Mucosa of stomach (tissue), 1 donor: ENCODE results near the gene CILP.

ENCODE experiments used
- H3K27me3 ChIP-seq: one replicate; pipeline ENCODE4 v1.7.0; 2013; ENCODE audit warnings: mild to moderate bottlenecking, low read length; ENCODE audit not compliant: control insufficient read depth, insufficient read depth
- H3K36me3 ChIP-seq: one replicate; pipeline ENCODE4 v1.7.0; 2013; ENCODE audit warnings: low read length; ENCODE audit not compliant: control insufficient read depth, insufficient read depth
- H3K4me1 ChIP-seq: one replicate; pipeline ENCODE4 v1.7.0; 2013; ENCODE audit warnings: mild to moderate bottlenecking, low read length; ENCODE audit not compliant: control insufficient read depth, insufficient read depth
- H3K4me3 ChIP-seq: one replicate; pipeline ENCODE4 v1.7.0; 2013; ENCODE audit warnings: low read length
- H3K9ac ChIP-seq: one replicate; pipeline ENCODE4 v1.7.0; 2013; ENCODE audit warnings: mild to moderate bottlenecking, low read length, moderate library complexity
- H3K9me3 ChIP-seq: one replicate; pipeline ENCODE4 v1.7.0; 2013; ENCODE audit warnings: mild to moderate bottlenecking, low read length, moderate library complexity; ENCODE audit not compliant: control insufficient read depth
- donor health status: Pancreatic carcinoma.

The CILP gene, protein sequence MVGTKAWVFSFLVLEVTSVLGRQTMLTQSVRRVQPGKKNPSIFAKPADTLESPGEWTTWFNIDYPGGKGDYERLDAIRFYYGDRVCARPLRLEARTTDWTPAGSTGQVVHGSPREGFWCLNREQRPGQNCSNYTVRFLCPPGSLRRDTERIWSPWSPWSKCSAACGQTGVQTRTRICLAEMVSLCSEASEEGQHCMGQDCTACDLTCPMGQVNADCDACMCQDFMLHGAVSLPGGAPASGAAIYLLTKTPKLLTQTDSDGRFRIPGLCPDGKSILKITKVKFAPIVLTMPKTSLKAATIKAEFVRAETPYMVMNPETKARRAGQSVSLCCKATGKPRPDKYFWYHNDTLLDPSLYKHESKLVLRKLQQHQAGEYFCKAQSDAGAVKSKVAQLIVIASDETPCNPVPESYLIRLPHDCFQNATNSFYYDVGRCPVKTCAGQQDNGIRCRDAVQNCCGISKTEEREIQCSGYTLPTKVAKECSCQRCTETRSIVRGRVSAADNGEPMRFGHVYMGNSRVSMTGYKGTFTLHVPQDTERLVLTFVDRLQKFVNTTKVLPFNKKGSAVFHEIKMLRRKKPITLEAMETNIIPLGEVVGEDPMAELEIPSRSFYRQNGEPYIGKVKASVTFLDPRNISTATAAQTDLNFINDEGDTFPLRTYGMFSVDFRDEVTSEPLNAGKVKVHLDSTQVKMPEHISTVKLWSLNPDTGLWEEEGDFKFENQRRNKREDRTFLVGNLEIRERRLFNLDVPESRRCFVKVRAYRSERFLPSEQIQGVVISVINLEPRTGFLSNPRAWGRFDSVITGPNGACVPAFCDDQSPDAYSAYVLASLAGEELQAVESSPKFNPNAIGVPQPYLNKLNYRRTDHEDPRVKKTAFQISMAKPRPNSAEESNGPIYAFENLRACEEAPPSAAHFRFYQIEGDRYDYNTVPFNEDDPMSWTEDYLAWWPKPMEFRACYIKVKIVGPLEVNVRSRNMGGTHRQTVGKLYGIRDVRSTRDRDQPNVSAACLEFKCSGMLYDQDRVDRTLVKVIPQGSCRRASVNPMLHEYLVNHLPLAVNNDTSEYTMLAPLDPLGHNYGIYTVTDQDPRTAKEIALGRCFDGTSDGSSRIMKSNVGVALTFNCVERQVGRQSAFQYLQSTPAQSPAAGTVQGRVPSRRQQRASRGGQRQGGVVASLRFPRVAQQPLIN

DNA sequence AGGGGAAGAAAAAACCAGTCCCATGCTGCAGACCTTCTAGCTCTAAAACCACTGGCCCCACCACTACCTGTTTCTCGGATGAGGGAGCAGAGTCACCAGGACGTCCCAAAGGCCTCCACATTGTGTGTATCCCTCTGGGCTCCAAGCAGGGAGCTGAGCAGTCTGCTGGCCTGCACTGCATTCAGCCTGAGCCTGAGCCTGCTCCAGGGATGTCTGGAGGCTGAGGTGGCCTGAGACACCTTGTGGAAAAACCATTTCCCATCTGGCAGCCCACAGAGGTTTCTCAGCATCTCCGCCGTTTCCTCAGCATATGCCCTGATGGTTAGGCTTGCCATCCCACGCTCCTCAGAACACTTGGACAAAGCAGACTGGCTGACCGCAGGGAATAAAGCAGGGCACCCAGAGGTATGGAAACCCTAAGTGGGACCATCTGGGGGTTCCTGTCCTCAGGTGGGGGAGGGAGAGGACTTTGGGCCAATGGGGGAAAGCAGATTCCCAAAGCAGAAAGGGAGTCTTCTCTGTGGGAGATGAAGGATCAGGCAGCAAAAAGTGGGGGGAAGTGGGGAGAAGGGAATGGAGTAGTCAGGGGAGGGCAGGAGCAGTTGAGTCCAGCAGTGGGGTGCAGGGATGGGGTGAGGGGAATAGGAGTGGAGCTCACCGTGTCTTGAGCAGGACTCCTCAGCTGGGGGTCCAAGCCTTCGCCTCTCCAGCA is at the start of gene CILP:
TSS of gene CILP (minus strand) at position 704 of the 712 bp plus-strand sequence. CDS start 1,718 bp downstream, outside the sequence.
- Histone ChIP-seq H3K9ac (no peak within 1 kb of the TSS), H3K36me3 (no peaks in the 10 kb centered on the region), H3K27me3 (no peaks in the 10 kb centered on the region), H3K4me1 (no peaks in the 10 kb centered on the region), H3K4me3 (no peak within 1 kb of the TSS), H3K9me3 (no peaks in the 10 kb centered on the region)

DNA sequence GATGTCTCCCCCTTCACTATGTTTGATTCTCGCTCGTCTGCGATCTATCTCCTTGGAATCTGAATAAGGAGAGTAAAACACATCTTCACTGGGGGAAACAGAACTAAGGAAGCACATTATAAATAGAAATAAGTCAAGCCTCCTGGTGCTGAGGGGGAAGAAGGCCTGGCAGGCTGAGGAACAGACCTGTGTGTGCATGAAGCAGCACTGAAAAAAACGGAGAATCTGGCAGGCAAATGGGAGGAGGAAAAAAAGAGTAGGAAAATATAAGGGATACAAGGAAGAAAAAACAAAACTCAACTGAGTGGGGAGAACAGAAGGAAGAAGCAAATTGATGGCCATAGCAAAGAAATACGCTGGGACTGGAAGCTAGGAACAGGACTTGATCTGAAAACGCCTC is 49.7 kb upstream of the CILP start:
- Histone ChIP-seq H3K36me3 (no peaks in the 10 kb centered on the region), H3K9ac (no peak overlapping the region), H3K9me3 (no peaks in the 10 kb centered on the region), H3K4me3 (no peak overlapping the region), H3K27me3 (no peaks in the 10 kb centered on the region), H3K4me1 (peaks cover 18% of the 10 kb centered on the region)

DNA sequence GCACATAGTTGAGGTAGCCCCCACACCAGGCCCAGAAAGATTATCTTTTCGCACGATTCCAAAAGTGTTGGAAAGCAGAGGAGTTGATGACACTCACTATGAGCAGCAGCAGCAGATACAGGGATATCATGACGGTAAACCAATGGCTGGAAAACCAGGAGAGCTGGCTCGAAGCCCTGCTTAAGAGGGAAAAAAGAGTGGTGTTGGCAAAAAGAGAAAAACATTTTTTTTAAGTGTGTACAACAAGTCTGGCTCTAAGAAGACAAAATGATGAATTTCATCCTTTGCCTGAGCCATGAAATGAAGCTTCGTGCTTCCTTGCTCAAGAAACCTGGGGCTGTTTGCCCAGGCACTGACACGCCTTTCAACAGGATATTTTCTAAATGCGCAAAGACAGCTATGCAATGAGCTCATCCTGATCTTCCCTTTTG is 48.1 kb upstream of the CILP start:
- Histone ChIP-seq H3K4me3 (no peak overlapping the region), H3K27me3 (no peaks in the 10 kb centered on the region), H3K4me1 (peaks cover 18% of the 10 kb centered on the region), H3K9ac (no peak overlapping the region), H3K9me3 (no peaks in the 10 kb centered on the region), H3K36me3 (no peaks in the 10 kb centered on the region)

DNA sequence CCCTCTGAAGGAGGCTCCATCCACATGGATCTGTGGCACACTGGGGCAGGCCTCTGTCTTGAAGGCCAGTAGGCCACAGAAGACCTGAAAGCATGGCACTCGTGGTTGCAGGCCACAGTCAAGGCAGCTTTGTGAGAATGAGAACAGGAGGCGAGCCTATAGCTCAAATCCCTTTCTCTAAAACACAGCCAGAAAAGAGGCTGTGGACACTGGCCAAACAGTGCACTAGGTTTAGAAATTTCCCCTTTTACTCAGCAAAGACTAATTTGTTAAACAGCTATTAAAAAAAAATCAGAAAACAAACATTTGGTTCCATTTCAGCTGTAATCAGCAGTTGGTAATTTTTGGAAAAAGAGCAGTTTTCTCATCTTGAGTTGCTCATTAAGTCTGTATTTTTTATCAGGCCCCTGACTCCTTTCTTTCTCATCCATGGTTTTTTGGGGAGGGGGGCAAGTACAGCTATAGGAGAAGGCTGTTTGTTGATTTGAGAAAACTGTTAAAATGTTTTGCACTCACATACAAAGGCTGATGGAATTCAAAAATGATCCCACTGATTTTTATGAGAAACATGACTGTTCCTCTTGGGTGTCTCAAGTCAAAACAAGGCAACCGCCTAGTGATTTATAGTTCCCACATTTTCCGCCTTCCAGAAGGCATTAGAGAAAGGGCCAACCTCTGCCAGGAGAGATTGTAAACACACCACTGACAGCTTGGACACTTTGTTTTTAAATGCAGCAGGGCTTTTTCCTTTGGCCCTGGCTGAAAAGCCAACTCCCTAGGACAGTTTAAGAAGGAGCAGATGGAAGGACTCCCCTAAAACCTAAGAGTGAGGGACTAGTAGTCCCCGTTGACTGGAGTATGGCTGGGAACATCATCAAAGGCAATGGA is 47.3 kb upstream of the CILP start:
- Histone ChIP-seq H3K27me3 (no peaks in the 10 kb centered on the region), H3K36me3 (no peaks in the 10 kb centered on the region)

DNA sequence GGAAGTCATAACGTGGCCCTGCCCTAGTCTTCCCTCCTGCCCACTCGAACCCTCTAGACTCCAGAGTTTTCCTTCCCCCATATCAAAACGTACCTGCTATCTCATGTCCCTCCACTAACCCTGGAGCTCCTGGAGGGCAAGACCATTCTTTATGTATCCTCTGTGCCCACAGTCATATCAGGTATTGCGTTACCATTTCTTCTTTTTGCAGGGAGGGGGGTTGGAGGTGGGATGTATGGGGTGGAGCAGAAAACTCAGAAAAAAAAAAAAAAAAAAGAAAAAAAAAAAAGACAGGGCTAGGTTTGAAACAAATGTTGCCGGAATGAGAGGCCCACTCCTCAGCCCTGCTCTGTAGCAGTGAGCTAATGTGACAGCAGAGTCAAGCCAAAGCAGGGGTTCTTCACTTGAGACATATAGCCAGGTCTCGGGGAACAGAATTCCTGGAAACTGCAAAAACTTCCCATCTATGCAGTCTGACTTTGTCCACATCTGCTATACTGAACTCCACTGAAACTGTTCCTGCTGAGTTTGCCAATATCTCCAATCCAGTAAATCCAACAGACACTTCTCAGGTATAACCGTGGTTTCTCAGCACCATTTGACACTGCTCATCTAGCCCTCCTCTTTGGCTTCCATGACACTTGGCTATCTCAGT is 44.3 kb upstream of the CILP start:
- Histone ChIP-seq H3K4me1 (peaks cover 18% of the 10 kb centered on the region), H3K9ac (no peak overlapping the region), H3K36me3 (no peaks in the 10 kb centered on the region)

More for the DNA sequence above, 47.3 kb upstream of the CILP start:
- Histone ChIP-seq H3K9me3 (no peaks in the 10 kb centered on the region), H3K4me3 (no peak overlapping the region), H3K9ac (no peak overlapping the region), H3K4me1 (peaks cover 18% of the 10 kb centered on the region)

DNA sequence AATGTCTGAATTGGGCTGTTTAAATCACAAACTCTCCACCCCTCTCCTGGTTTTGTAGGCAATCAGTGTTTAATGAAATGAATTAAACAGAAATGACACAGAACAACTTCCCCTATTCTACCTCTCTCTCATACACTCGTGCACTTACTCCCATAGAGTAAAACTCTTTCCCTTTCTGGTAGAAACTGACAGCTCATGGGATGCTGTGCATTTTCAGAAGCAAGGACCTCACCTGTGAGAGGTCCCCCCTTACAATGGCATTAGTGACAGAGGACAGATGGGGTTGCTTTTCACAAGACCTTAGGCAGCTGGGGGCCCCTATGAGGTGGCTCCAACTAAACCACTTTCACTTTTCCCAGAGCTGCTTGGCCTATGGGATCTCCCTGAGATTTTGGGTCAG is 43.5 kb upstream of the CILP start:
- H3K9ac ChIP-seq: no peak overlapping the region
- no peaks in the 10 kb centered on the region for H3K9me3 ChIP-seq
- no peak overlapping the region for H3K4me3 ChIP-seq
- H3K36me3 ChIP-seq: no peaks in the 10 kb centered on the region
- H3K4me1 ChIP-seq: peaks cover 18% of the 10 kb centered on the region
- H3K27me3 ChIP-seq: no peaks in the 10 kb centered on the region

More for the DNA sequence above, 44.3 kb upstream of the CILP start:
- no peak overlapping the region for H3K4me3 ChIP-seq
- no peaks in the 10 kb centered on the region for H3K9me3 ChIP-seq
- no peaks in the 10 kb centered on the region for H3K27me3 ChIP-seq

DNA sequence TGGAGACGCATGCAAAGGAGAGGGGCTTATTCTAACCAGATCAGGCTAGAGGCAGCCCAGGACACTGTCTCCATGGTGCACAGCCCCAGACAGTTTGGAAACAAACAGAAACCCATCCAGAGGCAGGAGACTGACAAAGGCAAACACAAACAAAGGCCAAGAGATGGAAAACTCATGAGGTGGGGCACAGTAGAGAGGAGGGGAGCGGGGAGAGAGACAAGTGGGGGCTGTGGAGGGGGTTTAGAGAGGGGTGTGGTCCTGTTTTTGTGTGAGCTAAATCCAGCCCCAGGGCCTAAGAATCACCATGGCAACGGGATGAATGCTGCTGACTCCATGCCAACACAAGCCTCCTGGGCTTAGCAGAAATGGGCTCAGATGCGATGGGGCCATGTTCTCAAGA is 43.1 kb upstream of the CILP start:
- no peaks in the 10 kb centered on the region for H3K27me3 ChIP-seq
- H3K4me1 ChIP-seq: peaks cover 18% of the 10 kb centered on the region
- H3K9ac ChIP-seq: no peak overlapping the region
- H3K4me3 ChIP-seq: no peak overlapping the region
- H3K9me3 ChIP-seq: no peaks in the 10 kb centered on the region
- no peaks in the 10 kb centered on the region for H3K36me3 ChIP-seq

DNA sequence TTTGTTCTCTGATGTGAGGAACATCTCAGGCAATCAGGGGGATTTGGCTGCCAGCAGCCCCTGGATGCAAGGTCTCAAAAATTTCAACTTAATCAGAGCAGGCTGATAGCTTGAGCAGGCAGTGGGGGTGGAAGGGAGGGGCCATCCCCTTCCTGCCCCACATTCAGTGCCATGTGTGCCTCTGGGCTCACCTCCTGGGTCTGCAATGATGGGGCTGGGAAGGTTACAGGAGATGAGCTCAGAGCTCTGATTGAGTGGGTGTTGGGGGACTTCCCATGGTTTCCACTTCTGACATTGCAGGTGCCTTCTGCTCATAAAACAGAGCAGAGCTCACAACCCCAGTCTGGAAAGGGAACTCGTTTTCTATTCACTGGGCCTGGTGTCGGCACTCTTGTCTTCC is 38.4 kb upstream of the CILP start:
- H3K27me3 ChIP-seq: no peaks in the 10 kb centered on the region
- no peak overlapping the region for H3K4me3 ChIP-seq
- no peaks in the 10 kb centered on the region for H3K4me1 ChIP-seq
- no peaks in the 10 kb centered on the region for H3K36me3 ChIP-seq
- no peak overlapping the region for H3K9ac ChIP-seq
- H3K9me3 ChIP-seq: no peaks in the 10 kb centered on the region

DNA sequence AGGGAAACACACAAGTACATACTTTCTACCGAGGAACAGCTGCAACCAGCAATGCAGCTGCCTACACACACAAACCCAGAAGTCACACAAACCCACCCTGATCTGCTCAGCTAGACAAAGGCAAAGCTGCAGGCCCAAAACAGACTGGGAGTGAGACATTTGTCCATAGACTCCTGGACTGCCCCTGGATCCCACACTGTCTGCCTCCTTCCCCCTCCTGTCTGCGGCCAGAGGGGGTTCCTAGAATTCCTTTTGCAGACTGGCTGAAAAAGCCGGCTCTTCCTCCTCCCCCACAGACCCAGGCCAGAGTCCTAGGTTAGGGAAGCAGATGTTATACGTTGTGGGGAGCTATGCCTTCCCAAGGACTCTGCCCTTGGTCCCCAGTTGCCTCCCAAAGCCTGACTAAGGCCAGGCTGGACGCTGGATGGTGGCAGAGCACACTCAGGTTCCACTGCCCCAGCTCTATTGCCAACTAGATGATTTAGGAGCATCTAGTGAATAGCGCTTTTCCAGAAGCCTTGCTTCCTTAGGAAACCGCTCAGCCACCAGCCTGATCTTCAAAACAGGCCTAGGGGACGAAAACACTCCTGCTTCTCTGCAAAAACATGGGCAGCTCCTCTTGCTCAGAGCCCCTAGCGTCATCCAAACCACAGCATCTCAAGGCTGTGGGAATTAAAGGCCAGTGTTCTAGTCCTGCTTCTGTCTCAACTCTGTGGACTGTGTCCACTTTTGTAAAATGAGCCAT is 37.4 kb upstream of the CILP start:
- Histone ChIP-seq H3K4me3 (no peak overlapping the region), H3K4me1 (no peaks in the 10 kb centered on the region), H3K9ac (no peak overlapping the region)

DNA sequence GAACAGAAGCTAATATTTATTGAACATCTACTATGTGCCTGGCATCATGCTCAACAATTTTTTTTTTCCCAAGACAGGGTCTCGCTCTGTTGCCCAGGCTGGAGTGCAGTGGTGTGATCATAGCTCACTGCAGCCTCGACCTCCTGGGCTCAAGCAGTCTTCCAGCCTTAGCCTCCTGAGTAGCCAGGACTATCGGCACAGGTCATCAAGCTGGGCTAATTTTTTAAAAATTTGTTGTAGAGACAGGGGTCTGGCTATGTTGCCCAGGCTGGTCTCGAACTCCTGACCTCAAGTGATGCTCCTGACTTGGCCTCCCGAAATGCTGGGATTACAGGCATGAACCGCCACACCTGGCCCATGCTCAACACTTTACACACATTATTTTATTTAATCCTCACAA is 35.7 kb upstream of the CILP start:
- no peaks in the 10 kb centered on the region for H3K36me3 ChIP-seq
- no peak overlapping the region for H3K9ac ChIP-seq
- no peaks in the 10 kb centered on the region for H3K4me1 ChIP-seq
- no peaks in the 10 kb centered on the region for H3K9me3 ChIP-seq
- H3K27me3 ChIP-seq: no peaks in the 10 kb centered on the region
- H3K4me3 ChIP-seq: no peak overlapping the region

More for the DNA sequence above, 37.4 kb upstream of the CILP start:
- Histone ChIP-seq H3K9me3 (no peaks in the 10 kb centered on the region), H3K36me3 (no peaks in the 10 kb centered on the region), H3K27me3 (no peaks in the 10 kb centered on the region)
